IMR-90 (cell line): ENCODE data around the gene FOSL1. TPM values are rescaled to one million over a fixed set of nuclear protein-coding genes. Genes with fewer than 3 reads are reported as not detected.

Source experiments
- ATAC-seq: fragments of 200-7000 bp; cut with Tn5 transposase; 2 replicates; pipeline ENCODE4 v1.9.1; 2020; ENCODE audit warnings: low read depth, mild to moderate bottlenecking, moderate library complexity
- BruUV-seq: library from RNA; stranded (reverse); fragments of 400-500 nt; replicated peaks from 2 replicates; lab custom pipeline; 2021; lab: Mats Ljungman, UMichigan
- CTCF ChIA-PET: fragments of 300-600 bp; formaldehyde crosslinking; extraction: SDS; loops from one replicate; lab custom pipeline; 2021; ENCODE audit warnings: antibody characterized with exemption; lab: Yijun Ruan, JAX
- POLR2A ChIA-PET: fragments of 300-600 bp; sonication (Branson Sonifier 250); formaldehyde crosslinking; loops from one replicate; lab custom pipeline; 2022; ENCODE audit warnings: antibody characterized with exemption; ENCODE audit not compliant: unreplicated experiment; lab: Charles Lee
- DNase-seq: peaks from one replicate; pipeline ENCODE4 v3.0.0; 2013
- H2AFZ ChIP-seq: replicated peaks from 2 replicates; pipeline ENCODE3; 2013; ENCODE audit warnings: low read length, mild to moderate bottlenecking; ENCODE audit not compliant: poor library complexity
- H2AK5ac ChIP-seq: 2 replicates; pipeline ENCODE4 v1.6.1; 2013; ENCODE audit warnings: low read depth, low read length, inconsistent platforms
- H2AK9ac ChIP-seq: replicated peaks from 2 replicates; pipeline ENCODE3; 2013; ENCODE audit warnings: mild to moderate bottlenecking, low read depth, low read length, moderate library complexity; ENCODE audit not compliant: poor library complexity
- H2BK120ac ChIP-seq: 2 replicates; pipeline ENCODE4 v1.6.1; 2013; ENCODE audit warnings: low read depth, low read length, inconsistent platforms
- H2BK15ac ChIP-seq: 3 replicates; pipeline ENCODE4 v1.6.1; 2013; ENCODE audit warnings: low read depth, low read length, inconsistent platforms
- H2BK20ac ChIP-seq: 2 replicates; pipeline ENCODE4 v1.6.1; 2013; ENCODE audit warnings: low read depth, mild to moderate bottlenecking, inconsistent platforms, low read length, moderate library complexity
- H2BK5ac ChIP-seq: 2 replicates; pipeline ENCODE4 v1.6.1; 2013; ENCODE audit warnings: mild to moderate bottlenecking, low read depth, low read length, inconsistent platforms; ENCODE audit not compliant: poor library complexity, severe bottlenecking
- H3K14ac ChIP-seq: replicated peaks from 2 replicates; pipeline ENCODE4 v1.6.1; 2013; ENCODE audit warnings: low read depth, low read length, inconsistent platforms
- H3K18ac ChIP-seq: 2 replicates; pipeline ENCODE4 v1.6.1; 2013; ENCODE audit warnings: low read depth, low read length, control low read depth
- H3K23ac ChIP-seq: 2 replicates; pipeline ENCODE4 v1.6.1; 2013; ENCODE audit warnings: low read depth, low read length, inconsistent platforms
- H3K27ac ChIP-seq: 2 replicates; pipeline ENCODE4 v1.5.1; 2013; ENCODE audit warnings: mild to moderate bottlenecking, control low read depth, low read length; ENCODE audit not compliant: insufficient read depth
- H3K27me3 ChIP-seq: 2 replicates; pipeline ENCODE4 v1.6.1; 2013; ENCODE audit warnings: low read length; ENCODE audit not compliant: control insufficient read depth, insufficient read depth
- H3K36me3 ChIP-seq: 2 replicates; pipeline ENCODE4 v1.6.1; 2013; ENCODE audit warnings: low read length, mixed read lengths; ENCODE audit not compliant: control insufficient read depth, insufficient read depth
- H3K4ac ChIP-seq: 2 replicates; pipeline ENCODE4 v1.6.1; 2013; ENCODE audit warnings: low read depth, low read length, inconsistent platforms
- H3K4me1 ChIP-seq: 2 replicates; pipeline ENCODE4 v1.6.1; 2013; ENCODE audit warnings: low read length, mixed read lengths; ENCODE audit not compliant: control insufficient read depth, insufficient read depth
- H3K4me2 ChIP-seq: 2 replicates; pipeline ENCODE4 v1.6.1; 2013; ENCODE audit warnings: low read depth, mild to moderate bottlenecking, control low read depth, low read length, moderate library complexity
- H3K4me3 ChIP-seq: 2 replicates; pipeline ENCODE4 v1.5.1; 2013; ENCODE audit warnings: low read depth, mild to moderate bottlenecking, control low read depth, low read length, moderate library complexity; ENCODE audit not compliant: insufficient read depth
- H3K56ac ChIP-seq: 2 replicates; pipeline ENCODE4 v1.6.1; 2013; ENCODE audit warnings: low read length, inconsistent platforms; ENCODE audit not compliant: insufficient read depth; ENCODE audit errors: extremely low read depth
- H3K79me1 ChIP-seq, 2 experiments: 2 replicates each; pipeline ENCODE4 v1.6.1; 2013; ENCODE audit warnings: low read length in 2 of 2, inconsistent platforms in 1 of 2, low read depth in 1 of 2
- H3K9ac ChIP-seq: 2 replicates; pipeline ENCODE4 v1.6.1; 2013; ENCODE audit warnings: low read depth, low read length, control low read depth
- H3K9me1 ChIP-seq: 2 replicates; pipeline ENCODE4 v1.6.1; 2013; ENCODE audit warnings: low read length, inconsistent platforms; ENCODE audit not compliant: insufficient read depth
- H3K9me3 ChIP-seq: 2 replicates; pipeline ENCODE4 v1.6.1; 2013; ENCODE audit warnings: low read length; ENCODE audit not compliant: control insufficient read depth, insufficient read depth
- H4K20me1 ChIP-seq: 2 replicates; pipeline ENCODE4 v1.6.1; 2013; ENCODE audit warnings: low read length, inconsistent platforms; ENCODE audit not compliant: insufficient read depth
- H4K5ac ChIP-seq: 2 replicates; pipeline ENCODE4 v1.6.1; 2013; ENCODE audit warnings: mild to moderate bottlenecking, low read depth, low read length, control low read depth
- H4K8ac ChIP-seq, 2 experiments: 2 replicates each; pipeline ENCODE4 v1.6.1; 2013; ENCODE audit warnings: low read depth in 2 of 2, low read length in 2 of 2, control low read depth in 1 of 2, inconsistent platforms in 1 of 2
- H4K91ac ChIP-seq: 2 replicates; pipeline ENCODE4 v1.6.1; 2013; ENCODE audit warnings: low read depth, low read length, inconsistent platforms; ENCODE audit not compliant: insufficient read depth
- BHLHE40 ChIP-seq: fragments of 150-350 bp; IDR thresholded peaks from 2 replicates; pipeline ENCODE4 v1.6.1; 2016; ENCODE audit warnings: mild to moderate bottlenecking, low read depth, low read length
- CHD1 ChIP-seq: IDR thresholded peaks from 2 replicates; pipeline ENCODE4 v1.6.1; 2012; ENCODE audit warnings: low read depth, low read length, improper control_type of control experiment
- CTCF ChIP-seq: conservative IDR thresholded peaks from 2 replicates; pipeline ENCODE4 v1.5.1; 2012; ENCODE audit warnings: mild to moderate bottlenecking, low read depth, low read length, improper control_type of control experiment
- FOS ChIP-seq: fragments of 150-350 bp; IDR thresholded peaks from 2 replicates; pipeline ENCODE4 v1.6.1; 2016; ENCODE audit warnings: low read depth, low read length
- MAFK ChIP-seq: IDR thresholded peaks from 2 replicates; pipeline ENCODE4 v1.6.1; 2012; ENCODE audit warnings: low read depth, low read length, improper control_type of control experiment
- MAZ ChIP-seq: IDR thresholded peaks from 2 replicates; pipeline ENCODE4 v1.6.1; 2012; ENCODE audit warnings: low read depth, mild to moderate bottlenecking, low read length, improper control_type of control experiment, moderate library complexity, borderline replicate concordance
- MXI1 ChIP-seq: IDR thresholded peaks from 2 replicates; pipeline ENCODE4 v1.6.1; 2012; ENCODE audit warnings: low read depth, mild to moderate bottlenecking, low read length, moderate library complexity, borderline replicate concordance
- POLR2A ChIP-seq: IDR thresholded peaks from 2 replicates; pipeline ENCODE4 v1.6.1; 2012; ENCODE audit warnings: mild to moderate bottlenecking, low read depth, low read length
- RAD21 ChIP-seq: IDR thresholded peaks from 2 replicates; pipeline ENCODE4 v1.6.1; 2012; ENCODE audit warnings: low read length, improper control_type of control experiment
- RCOR1 ChIP-seq: IDR thresholded peaks from 2 replicates; pipeline ENCODE4 v1.6.1; 2012; ENCODE audit warnings: mild to moderate bottlenecking, low read length, improper control_type of control experiment; ENCODE audit not compliant: insufficient replicate concordance
- RFX5 ChIP-seq: IDR thresholded peaks from 2 replicates; pipeline ENCODE4 v1.8.0; 2012; ENCODE audit warnings: low read depth, mild to moderate bottlenecking, low read length, moderate library complexity
- WGBS, 2 experiments: methylation state at CpG; one replicate each; pipeline versions ENCODE4 v1.1.5 to v1.1.7; 2013; ENCODE audit warnings: missing lambda C conversion rate in 2 of 2; ENCODE audit not compliant: insufficient read length in 1 of 2; ENCODE audit errors: extremely low coverage in 2 of 2; 5-methylcytosine and 5-hydroxymethylcytosine counted together
- dilution Hi-C: fragments of 300-500 bp; cut with HindIII; formaldehyde crosslinking; loops from one replicate; pipeline ENCODE4 v1.14.3; 2018; ENCODE audit warnings: low sequenced_read_pairs; ENCODE audit not compliant: unreplicated experiment
- in situ Hi-C: fragments of 300-500 bp; cut with MboI; formaldehyde crosslinking; loops from 3 replicates; pipeline ENCODE4 v1.14.3; 2019; ENCODE audit warnings: low sequenced_read_pairs, inconsistent platforms, mixed read lengths
- intact Hi-C: fragments of 100-400 bp; cut with micrococcal nuclease; formaldehyde crosslinking; loops from 2 replicates; pipeline ENCODE4 v1.10.0; 2022
- polyA plus RNA-seq, 3 experiments: library from polyadenylated mRNA; depleted of rRNA; stranded (reverse); fragments of >200 nt; gene quantifications; 2 replicates each; pipeline ENCODE4 v1.2.3, GENCODE V29; 2012; ENCODE audit warnings: low replicate concordance in 1 of 3
- total RNA-seq: library from RNA; depleted of rRNA; stranded (reverse); fragments of >200 nt; gene quantifications from 2 replicates; pipeline ENCODE4 v1.2.3, GENCODE V29; 2012
- TF ChIP-seq, protein P1 (sequence below): fragments of 150-350 bp; IDR thresholded peaks from 2 replicates; pipeline ENCODE4 v1.6.1; 2016; ENCODE audit warnings: low read depth, mild to moderate bottlenecking, low read length, moderate library complexity, borderline replicate concordance

FOSL1 gene
- total and polyA plus RNA-seq, 2 of the 4 experiments (the other 2 are of a cell fraction): 17.2 to 107 TPM

DNA sequence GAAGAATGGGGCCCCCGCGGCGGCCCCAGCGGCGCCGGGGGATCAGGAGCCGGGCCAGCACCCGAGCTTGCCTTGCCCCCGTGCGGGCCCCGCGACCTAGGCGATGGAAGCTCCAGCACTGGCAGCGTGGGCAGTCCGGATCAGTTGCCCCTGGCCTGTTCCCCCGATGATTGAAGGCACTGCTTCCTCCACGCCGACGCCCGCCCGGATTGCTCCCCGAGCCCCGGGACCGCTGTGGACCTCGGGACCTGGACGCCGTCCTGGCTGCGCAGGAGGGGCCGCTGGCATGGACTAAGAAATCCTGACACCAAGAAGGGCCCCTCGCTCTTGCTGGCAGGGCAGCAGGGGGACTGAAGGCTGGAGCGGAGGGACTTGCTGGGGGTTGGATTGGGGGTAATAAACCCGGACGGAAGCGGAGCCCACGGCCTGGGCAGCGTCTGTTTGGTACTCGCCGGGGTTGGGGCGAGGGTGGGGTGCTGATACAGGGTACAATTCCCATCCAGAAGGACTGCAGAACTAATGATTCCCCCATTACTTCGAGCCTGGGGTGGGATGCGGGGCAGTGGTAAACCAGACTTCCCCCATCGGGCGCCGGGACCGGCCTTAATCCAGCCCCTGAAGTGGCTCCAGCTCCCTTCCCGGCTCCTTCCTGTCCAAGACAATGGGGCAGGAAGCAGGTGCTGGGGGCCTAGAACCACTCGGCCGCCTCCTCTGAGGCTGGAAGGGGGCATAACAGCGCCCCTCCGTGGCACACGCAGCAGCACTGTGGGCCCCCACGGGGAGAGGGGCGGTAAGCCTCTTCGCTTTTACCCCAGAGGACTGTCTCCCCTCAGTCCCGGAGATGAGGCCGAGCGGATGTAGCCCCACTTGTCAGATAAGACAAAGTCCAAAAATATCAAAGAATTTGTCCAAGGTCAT is 8.7 kb downstream of the FOSL1 start:
- Histone ChIP-seq H4K8ac (peak overlapping the region in 1 of 2 experiments; percentile 33; a peak in 2 of 4 replicates), H4K5ac (peak overlapping the region; percentile 5; the same call in 1 of the 2 replicates), H2BK15ac (peak overlapping the region; percentile 3; the same call in 1 of the 3 replicates), H3K27me3 (no peaks in the 10 kb centered on the region), H4K91ac (no peak overlapping the region; the same call in 1 of the 2 replicates), H3K9me1 (0 out of 2 replicates have a peak, but pooled peaks cover 4% of the 10 kb centered on the region), H3K4me3 (peak overlapping the region; percentile 63), H3K23ac (peak overlapping the region; percentile 77), H3K18ac (peak overlapping the region; percentile 5; the same call in 1 of the 2 replicates), H3K4me2 (peak overlapping the region; percentile 84), H3K56ac (peak overlapping the region; percentile 77), H3K9me3 (no peaks in the 10 kb centered on the region), H2BK5ac (peak overlapping the region; percentile 84), H3K9ac (peak overlapping the region; percentile 88), H3K79me1 (peaks cover 0 to 39% of the 10 kb centered on the region in 2 experiments), H3K27ac (peak overlapping the region; percentile 93), H2BK120ac (peak overlapping the region; percentile 17; the same call in 1 of the 2 replicates), H2AFZ (peak overlapping the region; percentile 67), H3K14ac (peak overlapping the region; percentile 71), H3K4me1 (peaks cover 32% of the 10 kb centered on the region), H2AK9ac (peak overlapping the region; percentile 83), H3K4ac (peak overlapping the region; percentile 55), H2BK20ac (no peak overlapping the region), H3K36me3 (peaks cover 40% of the 10 kb centered on the region), H2AK5ac (peak overlapping the region; percentile 40; the same call in 1 of the 2 replicates), H4K20me1 (peaks cover 69% of the 10 kb centered on the region)
- TF ChIP-seq CHD1 (no peak), RAD21 (0 out of 2 replicates have a peak, but pooled peaks have one; percentile 3), RFX5 (no peak), MAFK (no peak), FOS (no peak), MXI1 (no peak), CTCF (peak; percentile 30; the same call in 1 of the 2 replicates), POLR2A (peak; percentile 50), BHLHE40 (no peak), MAZ (0 out of 2 replicates have a peak, but pooled peaks have one; percentile 7), RCOR1 (no peak)
- TF ChIP-seq, protein P1, sequence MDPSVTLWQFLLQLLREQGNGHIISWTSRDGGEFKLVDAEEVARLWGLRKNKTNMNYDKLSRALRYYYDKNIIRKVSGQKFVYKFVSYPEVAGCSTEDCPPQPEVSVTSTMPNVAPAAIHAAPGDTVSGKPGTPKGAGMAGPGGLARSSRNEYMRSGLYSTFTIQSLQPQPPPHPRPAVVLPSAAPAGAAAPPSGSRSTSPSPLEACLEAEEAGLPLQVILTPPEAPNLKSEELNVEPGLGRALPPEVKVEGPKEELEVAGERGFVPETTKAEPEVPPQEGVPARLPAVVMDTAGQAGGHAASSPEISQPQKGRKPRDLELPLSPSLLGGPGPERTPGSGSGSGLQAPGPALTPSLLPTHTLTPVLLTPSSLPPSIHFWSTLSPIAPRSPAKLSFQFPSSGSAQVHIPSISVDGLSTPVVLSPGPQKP: no peak
- 1% methylated on average over 38 of the region's 57 CpGs; no CpG with 5 or more reads in 1 of the 2 experiments for WGBS, 2 experiments
- in situ Hi-C loops (loop anchor here (5.0 kb wide), 1 partner anchor 71 kb away; the partner anchor contains the start of gene SART1), intact Hi-C loops (no loop called here), dilution Hi-C loops (no loop called here)
- DNase-seq (no peak), ATAC-seq (no peak)
- ChIA-PET CTCF (interaction anchor here (1.0 to 2.0 kb wide), 2 partner anchors 23 to 25 kb away, joined by 3 to 9 read pairs; no protein-coding TSS in a partner anchor), POLR2A (interaction anchor here (0.7 to 4.4 kb wide), 7 partner anchors 10 to 71 kb away, joined by 3 to 20 read pairs (median 6); partner anchors contain the start of gene MUS81)
- no TSS peak for BruUV-seq
